ENCODE results near the gene MTMR3.

- TF ChIP-seq CTCF (conservative IDR thresholded peaks at IDR 0.05; ENCODE audit: low read depth, low read length) = no peak
- TF ChIP-seq EZH2 (IDR thresholded peaks at IDR 0.05; ENCODE audit: low read length, unreplicated experiment) = no peak
These were observed 12.4 kb upstream of the MTMR3 start for GRCh38 chr22:29870574-29870973.

All from PC-3 (cell line).